ENCODE data around the gene CMTM7.
"Not testable (repeated sequence)": the region's sequence is repeated elsewhere in the genome, so short reads cannot be mapped to it uniquely, and the experiment has no call there.

- not testable (repeated sequence) for TF ChIP-seq CTCF (IDR thresholded peaks at IDR 0.05; ENCODE audit: low read depth, low read length); POLR2A (IDR thresholded peaks at IDR 0.05; ENCODE audit: extremely low read depth, insufficient read length)
Measured at GRCh38 chr3:32463415-32463814, 71.8 kb downstream of the CMTM7 start.
